ENCODE results near the gene TMEM273.
A peak's percentile ranks its signal among the peaks of the same experiment; 100 is the strongest.

TMEM273 gene

GRCh38 chr10:49161411-49161997 is 26.7 kb downstream of the TMEM273 start:
- DNase-seq: peak; percentile 56

- peak; percentile 21 for DNase-seq
Observed at GRCh38 chr10:49160814-49161213, 27.4 kb downstream of the TMEM273 start.

GRCh38 chr10:49160110-49160509 is 28.1 kb downstream of the TMEM273 start:
- no peak for DNase-seq

- no peak for DNase-seq
Observed at GRCh38 chr10:49158915-49159314, 29.3 kb downstream of the TMEM273 start.

- DNase-seq: peak; percentile 13
Observed at GRCh38 chr10:49158404-49158803, 29.8 kb downstream of the TMEM273 start.

GRCh38 chr10:49157229-49157628 is 31.0 kb downstream of the TMEM273 start:
- no peak for DNase-seq

GRCh38 chr10:49154641-49155040 is 33.5 kb downstream of the TMEM273 start:
- DNase-seq: no peak

- no peak for DNase-seq
Observed at GRCh38 chr10:49153971-49154370, 34.2 kb downstream of the TMEM273 start.

- no peak for DNase-seq
Observed at GRCh38 chr10:49153115-49153514, 35.1 kb downstream of the TMEM273 start.

GRCh38 chr10:49152663-49153062 is 35.5 kb downstream of the TMEM273 start:
- no peak for DNase-seq

- DNase-seq: no peak
Observed at GRCh38 chr10:49152037-49152436, 36.2 kb downstream of the TMEM273 start.

- no peak for DNase-seq
Observed at GRCh38 chr10:49151481-49151880, 36.7 kb downstream of the TMEM273 start.

GRCh38 chr10:49151025-49151445 is 37.2 kb downstream of the TMEM273 start:
- DNase-seq: no peak

GRCh38 chr10:49150426-49150825 is 37.8 kb downstream of the TMEM273 start:
- no peak for DNase-seq

GRCh38 chr10:49149881-49150280 is 38.3 kb downstream of the TMEM273 start:
- no peak for DNase-seq

- peak; percentile 52 for DNase-seq
Observed at GRCh38 chr10:49144058-49144720, 44.0 kb downstream of the TMEM273 start.

GRCh38 chr10:49143249-49143648 is 44.9 kb downstream of the TMEM273 start:
- peak; percentile 70 for DNase-seq

GRCh38 chr10:49141541-49142332 is 46.5 kb downstream of the TMEM273 start:
- no peak for DNase-seq

- peak; percentile 41 for DNase-seq
Observed at GRCh38 chr10:49140304-49141177, 47.6 kb downstream of the TMEM273 start.

- peak; percentile 69 for DNase-seq
Observed at GRCh38 chr10:49139846-49140195, 48.4 kb downstream of the TMEM273 start.

GRCh38 chr10:49139028-49139845 is 49.0 kb downstream of the TMEM273 start:
- DNase-seq: peak; percentile 46

- DNase-seq: peak; percentile 35
Observed at GRCh38 chr10:49138361-49138891, 49.8 kb downstream of the TMEM273 start.
